Hematopoietic multipotent progenitor cell treated with erythropoietin and hydrocortisone succinate and interleukin-3 and kit ligand, for 17 days (in vitro differentiated cells): ENCODE results near the gene KIRREL2.
"Not testable (repeated sequence)": the region's sequence is repeated elsewhere in the genome, so short reads cannot be mapped to it uniquely, and the experiment has no call there.

Experiments used
- DNase-seq: peaks from one replicate; pipeline ENCODE4 v3.0.0-alpha.2; 2015; ENCODE audit warnings: low spot score

KIRREL2 gene

DNA sequence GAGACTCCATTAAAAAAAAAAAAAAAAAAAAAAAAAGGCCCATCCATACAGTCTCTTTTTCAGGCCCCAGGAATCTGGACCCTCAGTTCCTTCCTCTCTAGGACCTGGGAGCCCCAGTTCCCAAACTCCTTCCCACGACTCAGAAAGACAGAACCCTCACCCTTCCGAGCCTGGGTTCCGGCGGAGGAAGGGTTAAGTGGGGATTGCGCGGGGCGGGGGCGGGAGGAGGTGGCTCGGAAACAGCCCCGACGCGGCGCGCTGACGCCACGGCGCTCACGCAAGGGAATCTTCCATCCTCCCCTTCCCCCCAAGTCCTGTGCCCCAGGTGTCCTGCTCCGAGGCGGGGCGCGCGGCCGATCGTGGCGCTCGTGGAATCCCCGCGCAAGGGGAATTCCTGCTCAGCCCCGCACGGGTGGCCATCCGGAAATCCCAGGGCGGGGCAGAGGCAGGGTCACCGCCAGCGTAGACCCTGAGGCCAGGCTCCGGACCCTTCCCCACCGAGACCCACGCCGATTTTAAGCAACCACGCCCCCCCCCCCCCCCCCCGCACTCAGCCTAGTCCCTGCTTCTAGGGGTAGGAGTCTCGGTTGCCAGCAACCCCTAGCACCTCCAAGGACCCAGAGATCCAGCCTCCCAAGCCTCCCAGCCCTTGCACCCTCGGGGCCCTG, 43.0 kb downstream of the KIRREL2 start:
- DNase-seq, result peak; percentile 13

DNA sequence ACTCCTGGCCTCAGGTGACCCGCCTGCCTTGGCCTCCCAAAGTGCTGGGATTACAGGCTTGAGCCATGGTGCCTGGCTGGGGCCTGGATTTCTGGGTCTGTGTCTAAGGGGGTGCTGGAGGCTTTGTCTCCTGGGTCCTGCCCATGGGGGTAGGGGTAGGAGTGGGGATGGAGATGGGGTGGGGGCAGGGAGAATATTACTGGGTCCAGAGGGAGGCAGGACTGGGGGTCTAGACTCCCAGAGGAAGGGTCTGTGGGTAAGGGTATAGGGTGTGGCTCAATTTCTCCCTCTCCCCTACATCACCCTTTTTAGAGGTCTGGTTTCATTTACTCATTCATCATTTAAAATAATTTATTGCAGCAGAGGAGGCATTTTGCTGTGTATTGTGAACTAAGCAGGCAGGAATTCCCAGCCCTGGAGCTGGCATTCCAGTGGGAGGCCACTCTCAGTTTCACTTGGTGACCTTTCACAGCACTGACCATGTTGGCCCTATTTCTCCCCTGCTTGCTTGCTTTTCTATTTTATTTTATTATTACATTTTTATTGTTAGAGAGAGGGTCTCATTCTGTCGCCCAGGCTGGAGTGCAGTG, 44.4 kb downstream of the KIRREL2 start:
- no peak for DNase-seq

DNA sequence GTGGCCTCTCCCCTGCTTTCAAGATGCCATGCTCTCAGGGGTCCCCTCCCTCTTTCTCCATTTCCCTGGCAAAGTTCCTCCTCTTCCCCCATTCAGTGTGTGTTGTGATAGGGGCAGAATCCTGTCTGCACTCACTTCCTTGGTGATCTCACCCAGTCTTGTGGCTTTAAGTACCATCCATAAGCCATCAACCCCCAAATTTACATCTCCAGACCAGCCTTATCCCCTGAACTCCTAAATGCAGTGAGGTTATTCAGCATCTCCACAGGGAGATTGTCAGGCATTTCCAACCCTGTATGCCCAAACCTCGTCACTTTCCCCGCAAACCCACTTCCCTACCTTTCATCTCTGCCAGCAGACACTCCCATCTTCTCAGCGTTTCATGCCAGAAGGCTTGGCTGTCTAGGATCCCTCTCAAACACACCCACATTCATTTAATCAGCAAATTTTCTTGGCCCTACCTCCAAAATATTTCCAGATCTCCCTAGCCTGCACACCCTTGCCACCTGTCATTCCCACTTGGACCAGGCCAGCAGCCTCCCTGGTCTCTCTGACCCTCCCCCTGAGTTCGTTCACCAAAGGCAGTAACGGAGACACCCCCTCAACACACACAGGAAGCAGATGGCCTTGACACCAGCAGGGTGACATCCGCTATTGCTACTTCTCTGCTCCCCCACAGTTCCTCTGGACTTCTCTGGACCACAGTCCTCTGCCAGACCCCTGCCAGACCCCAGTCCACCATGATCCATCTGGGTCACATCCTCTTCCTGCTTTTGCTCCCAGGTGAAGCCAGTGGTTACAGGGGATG, 45.3 kb downstream of the KIRREL2 start, which contains the start of gene HCST:
Gene HCST (plus strand): TSS at position 676 of the 808 bp plus-strand sequence. CDS start 65 bp downstream, at position 741.
- no peak for DNase-seq

DNA sequence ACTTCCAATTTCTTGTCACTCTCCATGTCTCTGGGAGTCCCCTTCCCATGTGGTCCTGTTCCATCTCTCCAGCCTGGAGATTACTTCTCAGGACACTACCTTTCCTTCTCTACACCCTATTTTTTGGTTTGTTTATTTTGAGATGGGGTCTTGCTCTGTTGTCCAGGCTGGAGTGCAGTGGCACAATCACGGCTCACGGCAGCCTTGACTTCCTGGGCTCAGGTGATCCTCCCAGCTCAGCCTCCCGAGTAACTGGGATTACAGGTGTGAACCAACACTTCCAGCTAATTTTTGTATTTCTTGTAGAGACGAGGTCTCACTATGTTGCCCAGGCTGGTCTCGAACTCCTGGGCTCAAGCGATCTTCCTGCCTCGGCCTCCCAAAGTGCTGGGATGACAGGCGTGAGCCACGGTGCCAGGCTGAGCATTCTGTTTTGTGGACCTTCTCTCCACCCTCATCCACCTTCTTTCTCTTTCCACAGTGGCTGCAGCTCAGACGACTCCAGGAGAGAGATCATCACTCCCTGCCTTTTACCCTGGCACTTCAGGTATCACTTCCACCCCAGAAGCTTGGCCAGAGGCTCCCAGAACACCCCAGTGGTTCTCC, 46.3 kb downstream of the KIRREL2 start:
- DNase-seq, result no peak

DNA sequence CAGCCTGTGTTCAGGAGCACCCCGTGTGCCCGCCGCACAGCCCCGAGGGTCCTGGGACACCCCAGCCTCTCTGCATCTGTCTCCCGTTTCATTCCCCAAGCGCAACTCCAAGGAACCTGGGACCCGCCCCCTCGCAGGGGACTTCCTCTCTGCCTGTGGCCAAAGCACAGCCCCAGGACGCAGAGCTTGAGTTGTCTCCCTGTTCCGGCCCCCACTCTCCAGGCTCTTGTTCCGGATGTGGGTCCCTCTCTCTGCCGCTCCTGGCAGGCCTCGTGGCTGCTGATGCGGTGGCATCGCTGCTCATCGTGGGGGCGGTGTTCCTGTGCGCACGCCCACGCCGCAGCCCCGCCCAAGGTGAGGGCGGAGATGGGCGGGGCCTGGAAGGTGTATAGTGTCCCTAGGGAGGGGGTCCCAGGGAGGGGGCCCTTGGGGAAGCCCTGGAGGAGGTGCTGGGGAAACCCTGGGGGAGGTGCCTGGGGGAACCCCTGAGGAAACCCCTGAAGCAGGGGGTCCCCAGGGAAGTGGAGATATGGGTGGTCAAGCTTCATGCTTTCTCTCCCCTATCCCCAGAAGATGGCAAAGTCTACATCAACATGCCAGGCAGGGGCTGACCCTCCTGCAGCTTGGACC, 47.0 kb downstream of the KIRREL2 start:
- no peak for DNase-seq

DNA sequence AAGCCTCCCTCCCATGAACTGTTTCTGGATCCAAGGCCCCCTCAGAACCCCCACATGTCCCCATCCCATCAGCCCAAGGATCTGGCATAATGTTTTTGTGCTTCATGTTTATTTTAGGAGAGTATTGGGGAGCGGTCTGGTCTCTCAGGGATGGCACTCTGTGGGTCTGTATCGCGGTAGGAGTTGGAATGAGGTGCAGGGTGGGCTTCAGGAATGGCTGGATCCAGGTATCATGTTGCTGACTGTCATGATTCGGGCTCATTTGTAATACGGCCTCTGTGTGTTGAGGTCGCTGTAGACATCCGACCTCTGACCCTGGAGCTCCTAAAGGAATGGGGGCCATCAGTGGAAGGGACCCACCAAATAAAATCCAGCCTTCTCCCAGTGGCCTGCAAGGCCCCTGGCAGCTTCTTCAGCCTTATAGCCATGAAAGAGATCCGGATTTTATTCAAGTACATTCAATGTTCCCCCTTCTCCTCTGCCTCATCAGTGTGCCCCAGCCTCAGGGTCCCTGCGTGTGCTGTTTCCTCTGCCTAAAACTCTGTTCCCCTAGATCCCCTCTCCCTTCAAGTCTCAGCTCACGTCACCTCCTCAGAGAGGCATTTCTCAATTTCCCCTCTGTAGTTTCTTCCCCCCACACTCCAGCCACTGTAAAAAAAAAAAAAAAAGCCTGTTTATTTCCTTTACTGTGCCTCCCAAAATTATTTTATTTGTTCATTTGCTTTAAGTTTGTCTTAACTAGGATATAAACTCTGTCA, 47.8 kb downstream of the KIRREL2 start:
- no peak for DNase-seq

DNA sequence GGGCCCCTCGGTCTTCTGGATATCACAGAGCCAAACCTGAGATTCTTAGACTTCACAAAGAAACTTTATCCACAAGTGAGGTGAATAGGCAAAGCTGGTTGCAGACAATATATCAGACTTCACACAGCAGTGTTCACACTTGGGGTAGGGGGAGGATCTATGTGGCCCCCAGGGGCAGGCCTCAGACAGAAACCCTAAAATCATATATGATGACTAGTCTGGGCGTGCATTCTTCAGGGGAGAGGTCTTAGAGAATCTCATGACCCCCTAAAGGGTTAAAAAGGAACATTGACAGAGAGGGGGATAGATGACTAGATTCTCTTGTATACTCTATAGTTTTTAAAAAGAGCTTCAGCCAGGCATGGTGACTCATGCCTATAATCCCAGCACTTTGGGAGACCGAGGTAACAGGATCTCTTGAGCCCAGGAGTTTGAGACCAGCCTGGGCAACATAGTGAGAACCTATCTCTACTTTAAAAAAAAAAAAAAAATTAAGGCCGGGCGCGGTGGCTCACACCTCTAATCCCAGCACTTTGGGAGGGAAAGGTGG, 48.5 kb downstream of the KIRREL2 start:
- DNase-seq, result no peak

DNA sequence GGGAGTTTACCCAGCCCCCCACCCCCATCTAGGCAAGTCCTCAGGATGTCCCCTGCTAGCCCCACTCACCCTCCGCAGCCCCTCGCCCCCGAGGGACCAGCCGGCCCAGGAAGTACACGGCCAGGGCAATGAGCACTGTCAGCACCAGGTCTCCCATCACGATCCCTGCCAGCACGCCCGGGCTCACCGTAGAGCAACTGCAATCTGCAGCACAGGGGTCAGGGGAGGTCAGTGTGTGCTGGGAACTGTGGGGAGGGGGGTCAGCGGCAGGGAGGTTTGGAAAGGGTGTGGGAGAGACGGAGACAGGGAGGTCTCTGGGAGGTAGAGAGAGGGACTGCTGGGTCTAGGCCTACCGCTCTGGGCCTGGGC, 50.6 kb downstream of the KIRREL2 start:
- DNase-seq, result no peak

DNA sequence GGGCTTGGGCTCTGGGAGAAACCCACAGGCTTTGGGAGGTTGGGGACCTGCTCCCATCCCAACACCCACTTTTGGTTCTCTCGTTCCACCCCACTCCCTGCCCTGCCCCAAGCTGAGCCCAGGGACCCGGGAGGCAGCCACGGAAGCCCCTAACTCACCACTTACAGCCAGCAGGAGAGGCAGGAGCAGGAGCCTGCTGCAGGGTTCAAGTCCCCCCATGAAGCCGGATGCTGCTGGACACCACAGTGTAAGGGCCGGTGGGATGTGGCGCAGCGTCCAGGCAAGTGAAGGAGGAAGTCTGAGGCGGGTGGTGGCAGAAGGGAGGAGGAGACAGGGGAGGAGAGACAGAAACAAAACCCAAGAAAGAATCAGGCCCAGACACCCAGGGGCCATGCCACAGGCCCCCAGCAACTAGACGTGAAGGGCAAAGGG, 51.3 kb downstream of the KIRREL2 start, which contains the start of gene TYROBP:
Gene TYROBP (minus strand): TSS at position 286 of the 432 bp plus-strand sequence. CDS start 67 bp downstream, at position 219.
- no peak for DNase-seq

DNA sequence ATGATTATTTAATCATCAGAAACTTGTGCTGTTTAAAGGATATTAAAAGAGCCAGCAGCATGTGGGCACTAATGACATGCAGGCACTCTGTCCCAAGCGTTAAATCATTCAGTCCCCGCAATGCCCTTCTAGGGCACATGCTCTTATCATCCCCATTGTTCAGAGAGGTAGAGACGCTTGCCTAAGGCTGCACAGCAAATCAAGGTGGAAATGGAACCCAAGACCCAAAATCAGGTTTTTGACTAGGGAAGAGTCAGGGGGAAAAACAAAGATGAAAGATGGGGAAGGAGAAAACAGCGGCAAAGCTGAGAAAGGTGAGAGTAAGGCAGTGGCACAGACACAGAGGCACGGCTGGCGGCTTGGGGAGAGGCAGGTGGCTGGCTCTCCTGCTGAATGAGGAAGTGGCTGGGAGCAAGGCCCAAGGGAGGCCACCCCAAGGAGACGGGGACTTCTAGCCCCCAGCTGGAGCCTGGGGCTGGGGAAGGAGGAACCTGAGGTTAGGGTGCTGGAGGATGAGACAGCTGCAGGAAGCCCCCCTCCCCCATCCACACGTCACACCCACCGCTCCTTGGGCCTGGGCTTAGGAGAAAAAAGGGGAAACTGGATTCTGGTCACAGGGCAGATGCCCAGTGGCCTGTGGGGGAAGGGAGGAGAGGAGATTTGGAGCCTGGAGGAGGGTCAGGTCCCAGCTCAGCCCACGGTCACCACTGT, 52.4 kb downstream of the KIRREL2 start:
- DNase-seq, result no peak

DNA sequence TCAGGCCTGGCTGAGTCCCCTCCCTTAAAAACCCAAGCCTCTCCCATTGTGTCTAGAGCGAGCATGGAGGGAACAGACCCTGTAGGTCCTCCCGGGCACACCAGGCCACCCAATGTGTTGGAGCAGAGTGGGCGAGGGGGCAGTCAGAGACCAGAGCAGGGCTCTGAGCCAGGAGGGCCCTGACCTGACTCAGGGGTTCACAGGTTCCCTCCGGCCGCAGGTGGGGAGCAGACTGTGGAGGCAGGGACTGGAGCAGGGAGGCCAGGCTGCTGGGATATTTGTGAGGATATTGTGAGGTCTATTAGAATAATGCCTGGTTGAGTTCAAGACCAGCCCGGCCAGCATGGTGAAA, 52.9 kb downstream of the KIRREL2 start:
- no peak for DNase-seq

DNA sequence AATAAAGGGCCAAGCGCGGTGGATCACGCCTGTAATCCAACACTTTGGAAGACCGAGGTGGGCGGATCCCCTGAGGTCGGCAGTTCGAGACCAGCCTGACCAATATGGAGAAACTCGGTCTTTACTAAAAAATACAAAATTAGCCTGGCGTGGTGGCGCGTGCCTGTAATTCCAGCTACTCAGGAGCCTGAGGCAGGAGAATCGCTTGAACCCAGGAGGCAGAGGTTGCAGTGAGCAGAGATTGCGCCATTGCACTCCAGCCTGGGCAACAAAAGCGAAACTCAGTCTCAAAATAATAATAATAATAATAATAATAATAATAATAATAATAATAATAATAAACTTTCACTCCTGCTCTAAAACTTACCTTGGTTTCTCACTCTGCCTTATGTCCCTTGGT, 53.6 kb downstream of the KIRREL2 start:
- DNase-seq, result not testable (repeated sequence)

DNA sequence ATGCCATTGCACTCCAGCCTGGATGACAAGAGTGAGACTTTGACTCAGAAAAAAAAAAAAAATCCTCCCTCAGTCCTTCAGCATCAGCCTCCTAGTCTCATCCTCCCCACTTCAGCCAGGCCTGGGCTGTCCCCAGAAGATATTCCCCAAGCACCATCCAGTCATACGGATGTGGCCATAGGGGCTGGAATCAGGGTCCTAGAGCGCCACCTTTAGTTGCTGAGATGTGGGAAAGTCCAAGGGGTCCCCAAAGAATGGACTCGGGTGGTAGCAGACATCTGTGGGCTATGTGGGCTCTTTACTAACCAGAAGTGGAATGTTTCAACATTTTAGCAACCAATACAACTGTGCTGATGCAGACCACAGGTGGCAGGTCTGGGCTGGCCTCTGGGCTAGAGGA, 54.5 kb downstream of the KIRREL2 start:
- DNase-seq, result no peak

DNA sequence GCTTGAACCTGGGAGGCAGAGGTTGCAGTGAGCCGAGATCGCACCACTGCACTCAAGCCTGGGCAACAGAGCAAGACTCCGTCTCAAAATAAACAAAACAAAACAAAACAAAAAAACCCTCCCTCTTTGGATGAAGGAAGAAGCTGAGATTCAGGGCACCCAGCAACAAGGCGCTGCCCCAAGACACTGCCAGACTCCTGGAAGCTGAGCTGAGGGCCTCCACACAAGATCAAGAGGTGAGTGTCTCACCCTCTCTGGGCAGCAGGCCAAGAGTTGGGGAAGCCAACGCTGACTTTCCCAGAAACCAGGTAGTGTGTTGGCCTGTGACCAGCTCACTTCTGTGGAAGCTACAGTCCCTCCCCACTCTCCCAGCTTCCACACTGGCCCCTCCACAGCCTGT, 55.1 kb downstream of the KIRREL2 start:
- no peak for DNase-seq

DNA sequence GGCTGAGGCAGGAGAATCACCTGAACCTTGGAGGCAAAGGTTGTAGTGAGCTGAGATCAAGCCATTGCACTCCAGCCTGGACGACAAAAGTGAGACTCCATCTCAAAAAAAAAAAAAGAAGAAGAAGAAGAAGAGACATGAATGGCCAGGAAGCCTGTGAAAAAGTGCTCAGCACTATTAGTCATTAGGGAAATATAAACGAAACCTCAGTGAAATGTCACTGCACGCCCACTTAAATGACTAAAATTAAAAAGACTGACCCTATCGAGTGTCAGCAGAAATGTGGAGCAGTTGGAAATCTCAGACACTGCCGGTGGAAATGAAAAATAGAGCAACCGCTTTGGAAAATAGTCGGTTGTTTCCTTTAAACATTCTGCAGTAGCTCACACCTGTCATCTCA, 56.9 kb downstream of the KIRREL2 start:
- no peak for DNase-seq

DNA sequence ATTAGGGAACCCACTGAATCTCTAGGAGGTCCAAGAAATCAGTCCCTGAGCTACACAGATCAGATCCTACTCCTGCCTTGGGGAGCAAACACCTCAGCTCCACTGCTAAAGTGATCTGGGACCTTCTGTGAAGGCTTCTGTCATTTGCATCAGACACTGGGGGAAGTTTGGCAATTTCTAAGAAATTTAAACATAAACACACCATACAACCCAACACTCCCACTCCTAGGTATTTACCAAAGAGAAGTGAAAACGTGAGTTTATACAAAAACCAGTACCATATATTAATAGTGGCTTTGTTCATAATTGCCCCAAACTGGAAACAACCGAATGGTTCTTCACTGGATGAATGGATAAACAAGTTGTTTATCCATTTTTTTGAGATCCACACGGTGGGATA, 58.7 kb downstream of the KIRREL2 start:
- no peak for DNase-seq
